Fibroblast of skin of left quadriceps (primary cell): ENCODE data around the gene LGALS9C.
"Not testable (repeated sequence)": the region's sequence is repeated elsewhere in the genome, so short reads cannot be mapped to it uniquely, and the experiment has no call there.

Experiments used
- DNase-seq, 2 experiments: peaks; one replicate each; pipeline ENCODE4 v3.0.0-alpha.2; 2013; ENCODE audit warnings: low read depth in 2 of 2

The LGALS9C gene

GRCh38 chr17:18478362-18478761 lies 1.8 kb downstream of the LGALS9C start:
- not testable (repeated sequence) for DNase-seq

DNA sequence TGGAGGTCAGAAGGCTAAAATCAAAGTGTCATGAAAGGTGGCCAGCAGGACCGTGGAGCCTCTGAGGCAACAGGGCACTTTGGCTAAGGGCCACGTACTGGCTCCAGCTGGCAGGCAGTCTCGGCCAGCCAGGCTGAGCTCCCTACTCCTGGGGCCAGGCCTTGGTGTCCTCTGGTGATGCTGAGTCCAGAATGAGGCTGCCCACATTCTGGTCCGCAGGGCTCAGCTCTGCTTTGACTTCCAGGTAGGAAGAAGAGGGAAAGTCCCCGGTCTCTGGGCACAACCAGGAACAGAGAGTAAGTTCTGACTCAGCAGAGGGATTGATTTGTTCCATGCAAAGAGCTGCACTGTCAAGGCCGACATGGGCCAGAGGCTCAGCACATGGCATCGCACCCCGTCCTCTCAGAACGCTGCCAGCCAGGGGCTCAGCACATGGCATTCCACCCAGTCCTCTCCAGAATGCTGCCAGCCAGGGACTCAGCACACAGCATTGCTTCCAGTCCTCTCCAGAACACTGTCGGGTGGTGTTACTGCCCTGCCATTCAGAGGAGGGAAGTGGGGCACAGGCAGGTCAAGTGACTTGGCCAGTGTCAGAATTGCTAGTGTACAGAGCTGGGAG lies 2.5 kb downstream of the LGALS9C start:
- DNase-seq, result not testable (repeated sequence)

GRCh38 chr17:18481775-18482174 lies 5.2 kb downstream of the LGALS9C start:
- DNase-seq, result not testable (repeated sequence)

- not testable (repeated sequence) for DNase-seq
These were observed 9.4 kb downstream of the LGALS9C start for GRCh38 chr17:18485936-18486464.

- DNase-seq, result not testable (repeated sequence)
These were observed 11.0 kb downstream of the LGALS9C start for GRCh38 chr17:18487633-18488032.

GRCh38 chr17:18488622-18489021 lies 12.0 kb downstream of the LGALS9C start:
- DNase-seq, result not testable (repeated sequence)

DNA sequence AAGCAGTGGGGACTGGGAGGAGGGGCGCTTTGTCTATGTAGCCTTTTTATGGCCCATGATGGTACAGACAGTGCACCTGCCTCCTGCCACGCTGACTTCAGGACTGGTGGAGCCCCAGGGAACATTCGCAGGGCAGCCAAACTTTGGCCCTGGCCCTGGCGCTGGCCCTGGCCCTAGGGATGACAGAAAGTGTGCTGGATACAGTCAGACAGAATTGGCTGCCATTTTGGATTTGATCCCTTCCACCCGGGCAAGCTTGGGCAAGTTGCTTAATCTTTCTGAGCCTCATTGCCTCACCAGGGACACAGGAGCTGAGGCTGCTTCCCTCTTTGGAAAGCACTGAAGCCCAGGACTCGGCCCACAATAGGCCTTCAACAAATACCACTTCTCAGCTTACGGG lies 13.4 kb downstream of the LGALS9C start:
- not testable (repeated sequence) for DNase-seq

- not testable (repeated sequence) for DNase-seq
These were observed 16.3 kb downstream of the LGALS9C start for GRCh38 chr17:18492712-18493480.

DNA sequence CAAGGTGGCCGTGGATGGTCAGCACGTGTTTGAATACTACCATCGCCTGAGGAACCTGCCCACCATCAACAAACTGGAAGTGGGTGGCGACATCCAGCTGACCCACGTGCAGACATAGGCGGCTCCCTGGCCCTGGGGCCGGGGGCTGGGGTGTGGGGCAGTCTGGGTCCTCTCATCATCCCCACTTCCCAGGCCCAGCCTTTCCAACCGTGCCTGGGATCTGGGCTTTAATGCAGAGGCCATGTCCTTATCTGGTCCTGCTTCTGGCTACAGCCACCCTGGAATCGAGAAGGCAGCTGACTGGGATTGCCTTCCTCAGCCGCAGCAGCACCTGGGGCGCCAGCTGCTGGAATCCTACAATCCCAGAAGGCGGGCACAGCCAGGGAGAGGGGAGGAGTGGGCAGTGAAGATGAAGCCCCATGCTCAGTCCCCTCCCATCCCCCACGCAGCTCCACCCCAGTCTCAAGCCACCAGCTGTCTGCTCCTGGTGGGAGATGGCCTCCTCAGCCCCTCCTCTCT lies 17.7 kb downstream of the LGALS9C start:
- DNase-seq, result not testable (repeated sequence)

DNA sequence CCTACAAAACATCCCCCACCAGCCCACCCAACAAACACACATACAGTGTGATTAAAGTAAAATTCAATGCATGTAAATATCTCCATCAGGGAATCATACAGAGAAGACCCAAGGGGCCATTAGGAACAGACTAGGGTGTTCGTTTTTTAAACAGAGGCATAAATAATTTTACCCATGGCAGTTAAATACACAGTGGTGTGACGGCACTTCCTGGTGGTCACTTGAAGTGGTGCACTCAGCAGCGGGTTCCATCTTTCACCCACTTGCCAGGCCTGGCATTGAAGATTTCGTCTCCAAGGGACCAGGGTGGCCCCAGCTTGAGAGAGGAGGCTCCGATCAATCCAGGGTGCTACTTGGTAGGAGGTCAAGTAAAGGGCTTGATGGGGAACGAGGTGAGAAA lies 20.5 kb downstream of the LGALS9C start:
- not testable (repeated sequence) for DNase-seq

DNA sequence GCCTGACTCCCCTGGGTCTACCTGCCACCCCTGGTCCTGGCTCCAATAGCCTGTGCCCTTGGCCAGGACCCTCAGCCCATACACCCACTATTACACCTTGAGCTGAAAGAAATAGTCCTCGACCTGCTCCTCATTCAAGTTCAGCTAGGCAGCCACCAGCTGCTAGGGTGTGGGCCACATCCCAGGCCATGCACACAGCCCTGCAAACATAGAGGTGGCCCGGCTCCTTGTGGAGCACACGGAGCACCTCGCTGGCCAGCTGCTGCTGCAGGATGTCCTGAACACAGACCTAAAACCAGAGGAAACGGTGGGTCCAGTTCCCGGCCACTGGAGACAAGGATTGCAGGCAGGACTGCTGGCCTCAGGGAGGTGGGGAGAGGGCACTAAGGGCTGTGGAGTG lies 22.5 kb downstream of the LGALS9C start:
- DNase-seq, result not testable (repeated sequence)

GRCh38 chr17:18499756-18500155 lies 23.2 kb downstream of the LGALS9C start:
- not testable (repeated sequence) for DNase-seq

DNA sequence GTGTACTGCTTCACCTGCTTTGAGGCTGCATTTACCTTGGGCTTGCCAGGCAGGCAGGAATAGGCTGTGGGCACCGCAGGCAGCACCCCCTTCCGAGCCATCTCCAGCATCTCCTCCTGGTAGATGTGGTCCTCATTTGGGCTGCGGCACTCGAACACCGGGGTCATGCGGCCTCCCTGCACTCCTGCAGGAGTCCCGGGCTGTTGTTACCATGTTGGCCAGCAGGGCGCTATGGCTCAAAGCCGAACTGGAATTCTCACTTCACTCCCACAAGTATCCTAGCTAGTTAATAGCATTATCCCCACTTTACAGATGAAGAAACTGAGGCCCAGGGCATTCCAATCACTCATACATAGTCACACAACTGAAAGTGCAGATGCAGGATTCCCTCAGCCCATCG lies 23.7 kb downstream of the LGALS9C start:
- DNase-seq, result not testable (repeated sequence)

DNA sequence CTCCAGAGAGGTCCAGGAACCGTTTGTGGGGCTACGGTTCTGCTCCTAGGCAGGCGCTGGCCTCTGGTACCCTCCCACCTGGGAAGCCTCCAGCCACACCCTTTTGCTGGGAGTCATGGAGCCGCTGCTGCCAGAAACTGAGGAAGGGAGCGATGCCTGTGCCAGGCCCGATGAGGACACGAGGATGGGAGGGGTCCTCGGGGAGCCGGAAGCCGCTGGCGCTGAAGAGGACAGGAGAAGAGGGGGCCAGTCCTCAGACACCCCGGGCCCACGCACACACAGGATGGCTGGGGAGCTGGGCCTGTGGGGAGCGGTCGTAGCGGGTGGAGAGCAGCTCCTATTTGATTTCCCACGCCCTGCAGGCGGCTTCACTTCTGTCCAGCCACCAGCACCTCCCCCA lies 24.2 kb downstream of the LGALS9C start:
- not testable (repeated sequence) for DNase-seq

- DNase-seq, result not testable (repeated sequence)
These were observed 26.6 kb downstream of the LGALS9C start for GRCh38 chr17:18503221-18503620.

DNA sequence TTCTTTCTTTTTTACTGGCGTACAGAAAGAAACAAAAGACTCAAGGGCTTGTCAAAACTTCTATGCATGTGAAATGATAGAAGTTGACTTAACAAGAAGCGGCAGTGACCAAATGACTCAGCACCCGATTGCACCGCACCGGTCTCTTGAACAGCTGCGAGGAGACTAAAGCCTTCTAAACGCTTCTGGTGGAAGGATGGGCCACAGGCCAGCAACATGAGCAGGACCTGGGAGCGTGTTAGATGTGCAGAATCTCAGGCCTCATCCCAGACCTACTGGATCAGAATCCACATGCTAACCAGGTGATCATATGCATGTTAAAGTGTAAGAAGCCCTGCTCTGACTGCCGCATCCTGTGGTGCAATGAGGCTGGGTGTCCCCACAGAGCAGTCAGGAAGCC lies 31.1 kb downstream of the LGALS9C start:
- DNase-seq, result not testable (repeated sequence)

DNA sequence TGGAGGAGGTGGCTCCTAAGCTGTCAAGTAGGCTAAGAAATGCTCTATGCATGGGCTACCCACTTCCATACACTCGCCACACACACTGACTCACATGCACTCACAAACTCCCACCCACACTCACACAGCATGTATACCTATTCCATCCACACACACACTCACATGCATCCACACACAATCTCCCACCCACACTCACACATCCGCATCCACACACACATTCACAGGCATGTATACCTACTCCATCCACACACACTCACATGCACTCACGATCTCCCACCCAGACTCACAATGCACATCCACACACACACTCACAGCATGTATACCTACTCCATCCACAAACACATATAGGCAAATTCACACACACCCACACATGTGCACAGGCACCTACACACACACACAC lies 32.1 kb downstream of the LGALS9C start:
- DNase-seq, result not testable (repeated sequence)

GRCh38 chr17:18521100-18521499 lies 44.5 kb downstream of the LGALS9C start:
- not testable (repeated sequence) for DNase-seq

GRCh38 chr17:18525015-18525414 lies 48.4 kb downstream of the LGALS9C start:
- DNase-seq, result not testable (repeated sequence)

DNA sequence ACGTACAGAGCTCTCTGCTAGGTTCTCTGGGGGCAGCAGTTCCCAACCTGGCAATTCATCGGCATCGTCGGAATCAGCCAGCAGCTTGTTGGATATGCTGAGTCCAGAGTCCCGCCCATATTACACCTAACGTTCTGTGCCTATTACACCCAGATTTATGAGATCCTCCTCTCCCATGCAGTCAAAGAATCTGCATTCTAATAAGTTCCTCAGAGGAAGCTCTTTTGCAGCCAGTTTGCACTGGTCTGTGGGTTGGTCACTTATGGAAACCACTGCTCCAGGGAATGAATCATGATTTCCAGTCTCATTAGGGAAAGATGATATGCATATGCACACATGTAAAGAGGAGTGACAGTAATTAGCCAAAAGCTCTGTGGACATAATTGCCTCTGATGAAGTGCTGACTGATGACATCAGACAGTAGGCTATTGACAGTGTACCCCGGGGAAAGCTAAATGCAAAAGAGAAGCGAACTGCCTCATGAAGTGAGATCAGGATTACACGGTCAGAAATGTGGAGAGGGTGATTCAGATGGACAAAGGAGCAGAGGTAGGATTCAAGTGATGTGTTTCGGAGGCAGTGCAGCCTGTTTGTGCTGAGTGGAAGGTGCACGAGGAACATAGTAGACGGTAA lies 49.7 kb downstream of the LGALS9C start:
- not testable (repeated sequence) for DNase-seq

DNA sequence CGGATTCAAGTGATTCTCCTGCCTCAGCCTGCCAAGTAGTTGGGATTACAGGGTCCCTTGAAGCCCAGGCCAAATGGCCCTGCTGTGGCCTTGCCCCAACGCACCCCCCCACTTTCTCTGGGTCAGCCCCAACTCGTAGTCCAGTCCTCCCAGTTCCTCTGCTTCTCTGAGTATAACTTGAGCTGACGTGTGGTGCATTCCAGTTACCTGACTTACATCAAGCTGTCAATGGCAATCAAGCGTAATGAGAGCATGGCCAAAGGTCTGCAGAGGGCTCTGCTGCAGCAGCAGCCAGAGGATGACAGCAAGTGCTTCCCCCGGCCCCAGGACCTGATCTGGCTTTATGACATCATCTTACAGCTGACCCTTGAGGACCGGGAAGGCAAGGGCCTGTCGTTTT lies 50.8 kb downstream of the LGALS9C start:
- DNase-seq, result not testable (repeated sequence)

GRCh38 chr17:18528435-18528834 lies 51.8 kb downstream of the LGALS9C start:
- DNase-seq, result not testable (repeated sequence)
